Activated CD8-positive, alpha-beta memory T cell treated with anti-CD3 and anti-CD28 coated beads, Interleukin-2, amount 50 U/mL, for 1 hour (primary cell): ENCODE results near the gene CRB2.

Source experiments
- DNase-seq: peaks from one replicate; pipeline ENCODE4 v3.0.0-alpha.2; 2020; ENCODE audit errors: extremely low read depth

CRB2 gene

DNA sequence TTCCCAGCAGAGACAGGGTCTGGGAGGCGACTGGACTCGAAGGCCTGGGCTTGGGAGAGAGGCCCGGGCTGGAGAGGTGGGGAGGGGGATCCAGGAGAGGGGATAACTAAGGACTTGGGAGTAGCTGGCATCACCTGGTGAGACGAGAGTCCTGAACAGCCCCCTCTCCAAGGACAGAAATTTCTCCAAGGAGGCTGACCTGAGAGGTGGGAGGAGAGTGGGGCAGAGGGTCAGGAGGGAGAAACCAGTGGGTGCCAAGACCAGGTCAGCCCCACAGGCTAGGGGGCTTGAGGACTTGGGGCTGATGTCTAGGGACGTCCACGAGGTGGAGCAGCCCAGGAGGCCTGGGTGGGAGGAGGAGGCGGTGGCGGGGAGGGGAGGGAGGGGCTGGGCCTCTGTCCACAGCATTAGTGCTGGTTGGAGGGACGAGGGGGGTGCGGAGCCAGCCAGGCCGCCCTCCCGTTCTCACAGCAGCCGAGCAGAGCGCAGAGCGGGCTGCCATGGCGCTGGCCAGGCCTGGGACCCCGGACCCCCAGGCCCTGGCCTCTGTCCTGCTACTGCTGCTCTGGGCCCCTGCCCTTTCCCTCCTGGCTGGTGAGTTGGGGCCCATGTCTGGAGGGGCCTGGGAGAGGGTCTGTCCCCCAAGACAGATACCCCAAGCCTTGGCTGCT lies at the start of gene CRB2:
TSS of gene CRB2 (plus strand) at position 437 of the 671 bp plus-strand sequence. CDS start at position 501, 64 bp downstream.
- no peak for DNase-seq

DNA sequence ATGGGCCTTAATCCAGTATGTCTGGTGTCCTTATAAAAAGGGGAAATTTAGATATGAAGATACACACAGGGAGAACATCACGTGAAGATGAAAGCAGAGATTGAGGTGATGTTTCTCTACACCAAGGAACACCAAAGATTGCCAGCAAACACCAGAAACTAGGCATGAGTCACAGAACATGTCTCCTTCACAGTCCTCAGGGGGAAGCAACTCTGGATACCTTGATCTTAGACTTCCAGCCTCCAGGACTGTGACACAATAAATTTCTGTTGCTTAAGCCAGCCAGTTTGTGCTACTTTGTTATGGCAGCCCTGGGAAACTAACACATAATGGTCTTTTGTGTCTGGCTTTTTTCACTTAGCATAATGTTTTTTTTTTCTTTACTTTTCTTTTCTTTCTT lies 46.4 kb upstream of the CRB2 start:
- no peak for DNase-seq

DNA sequence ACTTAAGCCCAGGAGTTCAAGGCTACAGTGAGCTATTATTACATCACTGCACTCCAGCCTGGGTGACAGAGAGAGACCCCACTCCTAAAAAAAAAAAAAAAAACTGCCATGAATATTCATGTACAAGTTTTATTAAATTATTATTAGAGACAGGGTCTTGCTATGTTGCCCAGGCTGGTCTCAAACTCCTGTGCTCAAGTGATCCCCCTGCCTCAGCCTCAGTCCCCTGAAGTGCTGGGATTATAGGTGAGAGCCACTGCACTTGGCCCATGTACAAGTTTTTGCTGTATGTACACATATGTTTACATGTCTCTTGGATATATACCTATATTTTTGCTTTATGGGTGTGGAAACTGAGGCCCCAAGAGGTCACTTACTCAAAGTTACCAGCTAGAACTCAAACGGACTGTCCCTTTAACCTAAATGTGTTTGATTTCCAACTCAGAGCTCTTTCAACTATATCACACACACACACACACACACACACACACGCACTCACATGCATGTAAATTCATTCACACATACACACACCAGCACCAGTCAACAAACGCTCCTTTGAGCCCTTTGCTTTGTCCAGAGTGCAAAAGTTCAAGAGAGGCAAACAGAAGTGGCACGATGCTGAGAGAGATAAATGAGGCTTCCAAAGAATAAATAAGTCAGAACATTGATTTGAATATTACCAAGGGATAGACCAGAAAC lies 45.3 kb upstream of the CRB2 start:
- no peak for DNase-seq

DNA sequence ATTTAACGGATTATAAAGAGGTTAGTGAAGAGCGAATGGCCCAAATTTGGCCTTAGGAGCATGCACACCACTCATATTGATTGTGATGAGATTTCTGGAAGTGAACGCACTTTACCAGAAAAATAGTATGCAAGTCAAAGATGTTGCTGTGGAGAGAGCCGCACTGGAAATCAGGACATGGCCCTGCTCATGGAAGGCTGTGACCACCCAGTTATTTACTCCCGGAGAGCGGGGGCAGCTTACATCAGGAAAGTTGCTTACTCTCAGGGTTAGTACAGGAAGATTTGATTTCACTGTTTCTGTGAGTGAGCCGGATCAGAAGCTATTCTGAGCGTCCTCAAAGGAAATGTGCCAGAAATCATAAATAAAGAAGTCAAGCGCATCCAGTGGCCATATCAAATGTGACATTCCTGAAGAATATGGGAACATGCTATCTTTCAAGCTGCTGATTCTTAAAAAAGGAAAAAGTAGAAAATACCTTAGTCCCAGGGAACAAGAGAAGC lies 44.7 kb upstream of the CRB2 start:
- no peak for DNase-seq

GRCh38 chr9:123312306-123312877 lies 43.6 kb upstream of the CRB2 start:
- DNase-seq, result no peak

GRCh38 chr9:123314617-123315016 lies 41.4 kb upstream of the CRB2 start:
- DNase-seq, result no peak

DNA sequence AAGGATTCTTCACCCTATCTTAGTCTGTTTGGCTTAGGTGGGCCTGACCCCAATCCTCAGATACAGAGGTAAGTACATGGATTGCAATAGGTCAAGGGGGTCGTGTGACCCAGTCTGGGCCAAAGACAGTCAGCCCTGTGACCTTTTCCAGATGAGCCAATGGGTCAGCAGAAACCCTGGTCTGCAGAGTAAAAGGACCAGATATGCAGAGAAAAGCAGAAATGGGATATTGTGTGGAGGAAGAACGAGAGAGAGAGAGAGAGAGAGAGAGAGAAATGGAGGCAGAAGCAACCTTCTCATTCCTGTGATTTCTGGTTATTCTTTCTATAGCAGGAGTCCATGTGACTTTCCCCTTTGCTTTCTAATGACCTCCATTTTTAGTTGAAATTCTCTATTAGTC lies 40.4 kb upstream of the CRB2 start:
- DNase-seq, result no peak

DNA sequence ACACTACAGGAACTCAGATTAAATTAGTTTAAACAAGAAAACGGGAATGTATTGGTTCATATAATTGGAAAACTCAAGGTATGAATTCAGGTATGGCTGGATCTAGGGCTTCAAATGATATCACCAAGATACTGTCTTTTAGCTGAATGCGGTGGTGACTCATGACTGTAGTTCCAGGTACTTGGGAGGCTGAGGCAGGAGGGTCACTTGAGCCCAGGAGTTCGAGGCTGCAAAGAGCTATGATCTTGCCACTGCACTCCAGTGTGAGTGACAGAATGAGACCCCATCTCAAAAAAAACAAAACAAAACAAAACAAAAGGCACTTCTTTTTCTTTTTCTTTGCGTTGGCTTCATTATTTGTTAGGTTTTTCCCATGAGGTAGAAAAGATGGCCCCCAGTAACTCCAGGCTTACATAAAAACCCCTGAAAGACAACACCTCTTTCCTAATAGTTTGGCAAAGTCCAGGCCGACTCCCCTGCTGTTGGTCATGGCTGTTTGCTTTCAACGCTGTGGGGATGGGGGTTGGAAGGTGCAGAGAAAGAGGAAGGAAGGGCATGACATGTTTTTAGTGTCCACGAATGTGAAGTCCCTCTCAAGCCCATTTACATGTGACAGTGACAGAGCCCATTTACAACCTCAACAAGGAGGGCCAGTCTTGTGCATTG lies 39.8 kb upstream of the CRB2 start:
- DNase-seq, result no peak

DNA sequence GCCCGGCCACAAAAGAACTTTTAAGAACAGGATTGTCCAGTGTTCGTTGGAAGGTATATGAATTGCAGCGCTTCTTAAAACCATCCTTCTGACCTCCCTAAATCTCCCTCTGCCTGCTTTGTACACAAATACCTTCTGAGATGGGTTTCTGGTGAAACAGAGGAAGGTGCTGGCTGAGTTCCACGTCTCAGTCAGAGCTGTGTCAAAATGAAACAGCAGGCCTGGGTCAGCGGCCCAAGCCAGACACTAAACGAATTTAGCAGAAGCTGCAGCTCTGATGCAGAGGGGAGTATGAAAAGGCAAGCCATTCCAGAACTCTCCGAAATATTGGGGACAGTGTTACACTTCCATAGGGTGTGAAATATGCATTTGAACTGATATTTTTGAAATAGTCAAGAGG lies 37.8 kb upstream of the CRB2 start:
- DNase-seq, result no peak

- no peak for DNase-seq
These were observed 37.0 kb upstream of the CRB2 start for GRCh38 chr9:123318961-123319421.

DNA sequence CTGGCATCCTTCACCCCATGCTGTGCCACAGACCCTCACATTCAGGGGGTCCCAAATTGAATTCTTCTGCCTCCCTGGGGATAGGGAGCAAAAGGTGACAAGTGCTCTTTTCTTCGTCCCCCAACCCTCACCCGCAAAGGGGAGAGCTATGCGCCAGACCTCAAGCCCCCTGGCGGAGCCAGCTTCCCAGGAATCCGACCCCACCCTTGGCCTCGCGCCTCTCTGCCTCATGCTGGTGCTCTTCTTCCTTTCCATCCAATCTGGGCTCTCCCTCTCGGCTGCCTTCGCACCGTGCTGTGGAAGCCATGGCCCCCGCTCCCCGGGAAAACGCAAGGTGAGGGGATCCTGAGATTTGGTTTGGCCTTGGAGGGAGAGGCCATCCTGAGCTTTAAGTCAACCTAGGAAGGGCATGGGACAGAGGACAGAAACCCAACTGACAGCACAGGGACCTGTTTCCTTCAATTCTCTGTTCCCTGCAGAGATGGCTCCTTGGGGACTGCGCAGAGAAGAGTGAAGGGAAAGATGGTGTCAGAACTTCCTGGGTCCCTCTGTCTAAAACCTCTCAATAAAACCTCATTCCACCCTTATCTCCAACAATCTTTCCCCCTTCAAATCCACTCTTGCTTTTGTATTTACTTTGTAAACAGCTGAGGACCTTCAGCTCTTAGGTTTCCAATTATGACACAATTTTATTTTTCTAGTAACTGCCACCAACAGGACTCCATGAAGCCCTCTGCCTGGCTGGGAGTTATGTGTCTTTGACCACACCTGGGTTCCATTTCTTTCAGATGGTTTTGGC lies 36.3 kb upstream of the CRB2 start:
- no peak for DNase-seq

DNA sequence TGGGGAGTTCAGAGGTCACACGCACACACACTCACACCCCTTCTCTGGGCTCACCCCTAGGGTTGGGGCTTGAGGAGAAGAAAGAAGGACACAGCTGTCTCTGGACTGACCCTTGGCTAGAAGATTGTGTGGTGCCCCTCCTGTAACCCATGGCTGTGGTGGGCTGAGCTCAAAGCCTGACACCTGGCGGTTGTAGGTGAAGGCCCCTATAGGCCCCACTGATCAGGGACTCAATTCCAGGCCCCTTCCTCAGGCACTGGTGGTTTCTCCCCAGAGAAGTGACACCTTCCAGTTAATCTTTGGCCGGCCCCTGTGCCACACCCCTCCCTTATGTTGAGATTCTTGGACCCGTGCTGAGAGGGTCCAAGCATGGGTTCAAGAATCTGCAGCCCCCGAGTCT lies 35.2 kb upstream of the CRB2 start:
- DNase-seq, result no peak

GRCh38 chr9:123321616-123322272 lies 34.3 kb upstream of the CRB2 start:
- DNase-seq, result no peak

GRCh38 chr9:123322273-123323195 lies 33.5 kb upstream of the CRB2 start:
- peak; percentile 49 for DNase-seq

DNA sequence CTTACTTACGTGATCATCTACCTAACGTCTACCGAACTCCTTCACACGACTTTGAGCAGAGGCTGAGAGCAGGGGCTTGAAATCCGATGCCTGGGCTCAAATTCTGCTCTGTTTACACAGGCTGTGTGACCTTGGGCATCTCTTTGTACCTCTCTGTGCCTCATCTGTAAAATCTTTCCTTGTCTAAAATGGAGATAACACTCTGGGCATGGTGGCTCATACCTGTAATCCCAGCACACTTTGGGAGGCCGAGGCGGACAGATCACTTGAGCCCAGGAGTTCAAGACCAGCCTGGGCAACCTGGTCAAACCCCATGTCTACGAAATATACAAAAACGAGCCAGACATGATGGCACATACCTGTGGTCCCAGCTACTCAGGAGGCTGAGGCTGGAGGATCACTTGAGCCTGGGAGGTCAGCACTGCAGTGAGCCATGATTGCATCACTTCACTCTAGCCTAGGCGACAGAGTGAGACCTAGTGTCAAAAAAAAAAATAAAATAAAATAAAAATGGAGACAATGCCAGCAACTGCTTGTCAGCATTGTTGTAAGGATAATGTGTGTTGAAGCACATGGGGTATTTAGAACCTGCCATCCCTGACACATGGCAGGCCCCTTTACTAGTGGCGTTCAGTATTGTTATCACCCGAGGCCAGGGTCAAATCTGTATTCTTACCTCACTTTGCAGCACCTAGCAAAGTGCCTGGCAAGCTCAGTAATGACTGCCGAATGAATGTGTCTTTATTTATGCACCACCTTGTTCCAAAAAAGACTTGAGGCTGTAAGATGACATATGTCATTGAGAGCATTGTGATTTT lies 32.6 kb upstream of the CRB2 start:
- DNase-seq, result no peak

- DNase-seq, result no peak
These were observed 31.2 kb upstream of the CRB2 start for GRCh38 chr9:123324767-123325183.

DNA sequence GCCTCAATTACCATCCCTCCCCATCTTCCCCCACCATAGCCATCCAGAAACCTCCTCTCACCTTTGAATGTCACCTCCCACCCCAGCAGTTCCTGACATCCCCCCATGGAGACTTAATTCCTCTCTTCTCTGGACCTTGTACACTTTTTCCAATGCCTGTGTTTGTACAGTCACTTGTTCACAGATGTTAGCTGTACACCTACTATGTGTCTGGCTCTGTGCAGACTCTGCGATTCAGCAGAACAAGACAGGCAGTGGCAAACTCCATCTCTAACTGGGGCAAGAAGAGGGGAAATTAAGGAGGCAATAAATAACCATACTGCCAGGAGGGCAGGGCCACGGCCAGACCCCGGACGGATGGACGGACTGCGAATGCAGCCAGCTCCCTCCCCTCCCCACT lies 29.8 kb upstream of the CRB2 start:
- DNase-seq, result no peak

- DNase-seq, result no peak
These were observed 29.3 kb upstream of the CRB2 start for GRCh38 chr9:123326662-123327093.

- DNase-seq, result no peak
These were observed 28.3 kb upstream of the CRB2 start for GRCh38 chr9:123327697-123328100.
